ENCODE measurements around the gene UTF1. TPM values are rescaled to one million over a fixed set of nuclear protein-coding genes. Genes with fewer than 3 reads are reported as not detected.
"Not testable (repeated sequence)": the region's sequence is repeated elsewhere in the genome, so short reads cannot be mapped to it uniquely, and the experiment has no call there.

The UTF1 gene
- total RNA-seq, 1 experiment from 2014 or later = not detected

DNA sequence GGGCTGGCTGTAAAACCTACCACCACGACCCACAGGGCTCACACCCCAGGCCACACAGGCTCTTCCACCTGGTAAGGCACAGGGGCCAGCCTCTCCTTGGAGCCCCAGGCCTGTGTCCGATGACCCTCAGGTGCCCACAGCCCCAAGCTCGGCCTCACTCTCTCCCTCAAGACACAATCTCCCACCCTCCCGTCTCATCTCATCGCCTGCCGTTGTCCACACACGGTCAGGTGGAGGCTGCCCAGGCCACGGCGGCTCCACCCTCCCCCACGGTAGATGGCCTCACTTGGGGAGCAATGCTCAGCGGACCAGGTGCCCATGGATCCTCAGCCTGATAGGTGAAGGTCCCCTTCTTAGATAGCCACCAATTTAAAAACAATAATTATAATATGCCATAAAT lies 8.7 kb upstream of the UTF1 start:
- H3K36me3 Mint-ChIP-seq (ENCODE audit: insufficient read depth, unreplicated experiment) = no peaks in the 10 kb centered on the region

DNA sequence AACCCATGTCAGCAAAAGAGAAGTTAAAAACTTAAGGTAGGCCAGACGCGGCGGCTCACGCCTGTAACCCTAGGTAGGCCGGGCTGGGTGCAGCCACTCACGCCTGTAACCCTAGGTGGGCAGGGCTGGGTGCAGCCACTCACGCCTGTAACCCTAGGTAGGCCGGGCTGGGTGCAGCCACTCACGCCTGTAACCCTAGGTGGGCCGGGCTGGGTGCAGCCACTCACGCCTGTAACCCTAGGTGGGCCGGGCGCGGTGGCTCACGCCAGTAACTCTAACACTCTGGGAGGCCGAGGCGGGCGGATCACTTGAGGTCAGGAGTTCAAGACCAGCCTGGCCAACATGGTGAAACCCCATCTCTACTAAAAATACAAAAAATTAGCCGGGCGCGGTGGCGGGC lies 8.3 kb upstream of the UTF1 start:
- not testable (repeated sequence) for H3K36me3 Mint-ChIP-seq (ENCODE audit: insufficient read depth, unreplicated experiment); BruUV-seq (replicated peaks)

More for the DNA sequence above, 8.7 kb upstream of the UTF1 start:
- DNase-seq = no peak
- Mint-ChIP-seq H3K27me3 (ENCODE audit: unreplicated experiment) (peaks cover 11% of the 10 kb centered on the region), H3K9me3 (ENCODE audit: low read depth, unreplicated experiment) (no peaks in the 10 kb centered on the region), H3K4me1 (ENCODE audit: low read depth, unreplicated experiment) (no peaks in the 10 kb centered on the region), H3K27ac (ENCODE audit: unreplicated experiment) (no peak overlapping the region), H3K4me3 (ENCODE audit: low read depth, unreplicated experiment) (no peak overlapping the region)
- BruUV-seq (replicated peaks) = no TSS peak
- TF ChIP-seq, protein P1, sequence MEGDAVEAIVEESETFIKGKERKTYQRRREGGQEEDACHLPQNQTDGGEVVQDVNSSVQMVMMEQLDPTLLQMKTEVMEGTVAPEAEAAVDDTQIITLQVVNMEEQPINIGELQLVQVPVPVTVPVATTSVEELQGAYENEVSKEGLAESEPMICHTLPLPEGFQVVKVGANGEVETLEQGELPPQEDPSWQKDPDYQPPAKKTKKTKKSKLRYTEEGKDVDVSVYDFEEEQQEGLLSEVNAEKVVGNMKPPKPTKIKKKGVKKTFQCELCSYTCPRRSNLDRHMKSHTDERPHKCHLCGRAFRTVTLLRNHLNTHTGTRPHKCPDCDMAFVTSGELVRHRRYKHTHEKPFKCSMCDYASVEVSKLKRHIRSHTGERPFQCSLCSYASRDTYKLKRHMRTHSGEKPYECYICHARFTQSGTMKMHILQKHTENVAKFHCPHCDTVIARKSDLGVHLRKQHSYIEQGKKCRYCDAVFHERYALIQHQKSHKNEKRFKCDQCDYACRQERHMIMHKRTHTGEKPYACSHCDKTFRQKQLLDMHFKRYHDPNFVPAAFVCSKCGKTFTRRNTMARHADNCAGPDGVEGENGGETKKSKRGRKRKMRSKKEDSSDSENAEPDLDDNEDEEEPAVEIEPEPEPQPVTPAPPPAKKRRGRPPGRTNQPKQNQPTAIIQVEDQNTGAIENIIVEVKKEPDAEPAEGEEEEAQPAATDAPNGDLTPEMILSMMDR (IDR thresholded peaks at IDR 0.05; ENCODE audit: unreplicated experiment) = no peak
- intact Hi-C loops (cut with micrococcal nuclease; ENCODE audit: unreplicated experiment) = no loop called here
- CTCF ChIA-PET = no interaction called here

DNA sequence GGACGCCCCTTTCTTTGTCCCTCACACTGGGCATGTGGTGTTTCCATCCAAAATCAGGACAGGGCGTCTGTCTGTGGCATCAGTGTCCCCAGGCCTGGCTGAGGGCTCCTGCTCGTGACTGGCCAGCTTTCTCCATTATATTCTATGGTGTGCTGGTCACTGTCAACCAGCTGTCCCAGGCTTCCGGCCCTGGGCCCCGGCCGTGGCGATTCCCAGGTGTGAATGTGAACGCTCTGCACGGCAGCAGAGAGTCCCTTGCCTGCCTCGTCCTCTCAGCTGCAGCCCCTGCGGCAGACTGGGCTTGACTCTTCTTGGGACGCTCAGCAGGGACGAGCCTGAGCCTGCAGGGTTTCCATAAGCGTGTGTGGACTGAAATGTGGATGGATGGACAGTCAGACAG lies 5.9 kb upstream of the UTF1 start:
- DNase-seq = no peak
- H3K27me3 Mint-ChIP-seq (ENCODE audit: unreplicated experiment) = peaks cover 38% of the 10 kb centered on the region
- TF ChIP-seq, protein P1 (IDR thresholded peaks at IDR 0.05; ENCODE audit: unreplicated experiment) = no peak
- no peak overlapping the region for H3K4me3 Mint-ChIP-seq (ENCODE audit: low read depth, unreplicated experiment)
- H3K27ac Mint-ChIP-seq (ENCODE audit: unreplicated experiment) = no peak overlapping the region
- intact Hi-C loops (cut with micrococcal nuclease; ENCODE audit: unreplicated experiment) = no loop called here
- H3K36me3 Mint-ChIP-seq (ENCODE audit: insufficient read depth, unreplicated experiment) = no peaks in the 10 kb centered on the region
- no peaks in the 10 kb centered on the region for H3K9me3 Mint-ChIP-seq (ENCODE audit: low read depth, unreplicated experiment)
- CTCF ChIA-PET = no interaction called here
- no peaks in the 10 kb centered on the region for H3K4me1 Mint-ChIP-seq (ENCODE audit: low read depth, unreplicated experiment)
- no TSS peak for BruUV-seq (replicated peaks)

More for the DNA sequence above, 8.3 kb upstream of the UTF1 start:
- DNase-seq; H3K4me3 Mint-ChIP-seq (ENCODE audit: low read depth, unreplicated experiment); H3K4me1 Mint-ChIP-seq (ENCODE audit: low read depth, unreplicated experiment); CTCF ChIA-PET; intact Hi-C loops (cut with micrococcal nuclease; ENCODE audit: unreplicated experiment); H3K9me3 Mint-ChIP-seq (ENCODE audit: low read depth, unreplicated experiment); H3K27ac Mint-ChIP-seq (ENCODE audit: unreplicated experiment): not testable (repeated sequence)
- peaks cover 15% of the 10 kb centered on the region for H3K27me3 Mint-ChIP-seq (ENCODE audit: unreplicated experiment)

- Mint-ChIP-seq H3K27me3 (ENCODE audit: unreplicated experiment) (peaks cover 46% of the 10 kb centered on the region), H3K36me3 (ENCODE audit: insufficient read depth, unreplicated experiment) (no peaks in the 10 kb centered on the region), H3K27ac (ENCODE audit: unreplicated experiment) (no peak overlapping the region), H3K4me1 (ENCODE audit: low read depth, unreplicated experiment) (no peaks in the 10 kb centered on the region), H3K4me3 (ENCODE audit: low read depth, unreplicated experiment) (no peak overlapping the region), H3K9me3 (ENCODE audit: low read depth, unreplicated experiment) (no peaks in the 10 kb centered on the region)
- no TSS peak for BruUV-seq (replicated peaks)
- intact Hi-C loops (cut with micrococcal nuclease; ENCODE audit: unreplicated experiment) = no loop called here
- TF ChIP-seq, protein P1 (IDR thresholded peaks at IDR 0.05; ENCODE audit: unreplicated experiment) = no peak
- no peak for DNase-seq
- CTCF ChIA-PET = no interaction called here
Observed at GRCh38 chr10:133224756-133225372, 5.2 kb upstream of the UTF1 start.

DNA sequence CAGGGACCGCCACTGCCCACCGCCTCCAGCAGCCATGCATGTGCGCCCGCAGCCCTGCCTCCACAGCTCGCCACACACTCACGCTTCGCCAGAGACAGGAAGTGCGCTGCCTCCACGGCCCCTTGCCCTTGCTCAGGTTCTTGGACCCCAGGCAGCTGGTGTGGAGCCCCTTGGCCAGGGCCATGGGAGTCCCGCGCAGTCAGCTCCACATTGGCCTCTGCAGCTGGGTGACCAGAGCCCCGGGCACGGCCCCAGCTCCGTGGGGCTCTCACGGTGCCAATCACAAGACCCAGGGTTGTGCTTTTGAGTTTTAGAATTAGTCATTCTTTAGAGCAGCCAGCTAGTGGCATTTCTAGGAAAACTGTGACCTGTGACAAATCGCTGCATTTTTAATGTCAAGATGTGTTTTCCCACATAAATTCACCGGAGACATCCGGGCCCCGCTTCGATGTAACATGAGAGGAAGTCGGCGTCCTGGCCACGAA lies 4.3 kb upstream of the UTF1 start:
- H3K27ac Mint-ChIP-seq (ENCODE audit: unreplicated experiment) = no peak overlapping the region
- no peaks in the 10 kb centered on the region for H3K36me3 Mint-ChIP-seq (ENCODE audit: insufficient read depth, unreplicated experiment)
- CTCF ChIA-PET = no interaction called here
- intact Hi-C loops (cut with micrococcal nuclease; ENCODE audit: unreplicated experiment) = no loop called here
- H3K4me1 Mint-ChIP-seq (ENCODE audit: low read depth, unreplicated experiment) = no peaks in the 10 kb centered on the region
- no peak for DNase-seq
- peaks cover 46% of the 10 kb centered on the region for H3K27me3 Mint-ChIP-seq (ENCODE audit: unreplicated experiment)
- no TSS peak for BruUV-seq (replicated peaks)
- TF ChIP-seq, protein P1 (IDR thresholded peaks at IDR 0.05; ENCODE audit: unreplicated experiment) = no peak
- H3K9me3 Mint-ChIP-seq (ENCODE audit: low read depth, unreplicated experiment) = no peaks in the 10 kb centered on the region
- H3K4me3 Mint-ChIP-seq (ENCODE audit: low read depth, unreplicated experiment) = no peak overlapping the region
